ENCODE results near the gene KIRREL3. TPM values are rescaled to one million over a fixed set of nuclear protein-coding genes. Genes with fewer than 3 reads are reported as not detected.

The KIRREL3 gene
- total RNA-seq, 1 donor from 2014 or later: not detected

GRCh38 chr11:126951465-126951864 lies 49.1 kb downstream of the KIRREL3 start:
- FAIRE-seq: no peak
- DNase-seq (ENCODE audit: low read depth): no peak
- Histone ChIP-seq H3K4me3 (ENCODE audit: low read depth, low read length) (no peak overlapping the region), H3K36me3 (ENCODE audit: control insufficient read depth, insufficient read depth, low read length) (no peaks in the 10 kb centered on the region), H3K27me3 (ENCODE audit: control insufficient read depth, insufficient read depth, low read length) (no peaks in the 10 kb centered on the region)
- no peak for TF ChIP-seq CTCF (IDR thresholded peaks at IDR 0.05; ENCODE audit: insufficient read depth, low read length, severe bottlenecking)

- Histone ChIP-seq H3K36me3 (ENCODE audit: control insufficient read depth, insufficient read depth, low read length) (no peaks in the 10 kb centered on the region), H3K4me3 (ENCODE audit: low read depth, low read length) (no peak overlapping the region), H3K27me3 (ENCODE audit: control insufficient read depth, insufficient read depth, low read length) (no peaks in the 10 kb centered on the region)
- no peak for TF ChIP-seq CTCF (IDR thresholded peaks at IDR 0.05; ENCODE audit: insufficient read depth, low read length, severe bottlenecking)
- no peak for DNase-seq (ENCODE audit: low read depth)
- no peak for FAIRE-seq
These were observed 51.3 kb downstream of the KIRREL3 start for GRCh38 chr11:126949066-126949891.

GRCh38 chr11:126948563-126948962 lies 52.0 kb downstream of the KIRREL3 start:
- Histone ChIP-seq H3K36me3 (ENCODE audit: control insufficient read depth, insufficient read depth, low read length) (no peaks in the 10 kb centered on the region), H3K4me3 (ENCODE audit: low read depth, low read length) (no peak overlapping the region), H3K27me3 (ENCODE audit: control insufficient read depth, insufficient read depth, low read length) (no peaks in the 10 kb centered on the region)
- FAIRE-seq: no peak
- TF ChIP-seq CTCF (IDR thresholded peaks at IDR 0.05; ENCODE audit: insufficient read depth, low read length, severe bottlenecking): no peak
- DNase-seq (ENCODE audit: low read depth): no peak

GRCh38 chr11:126945319-126945718 lies 55.3 kb downstream of the KIRREL3 start:
- FAIRE-seq (no peak), DNase-seq (ENCODE audit: low read depth) (no peak)
- Histone ChIP-seq H3K27me3 (ENCODE audit: control insufficient read depth, insufficient read depth, low read length) (no peaks in the 10 kb centered on the region), H3K4me3 (ENCODE audit: low read depth, low read length) (no peak overlapping the region), H3K36me3 (ENCODE audit: control insufficient read depth, insufficient read depth, low read length) (no peaks in the 10 kb centered on the region)
- no peak for TF ChIP-seq CTCF (IDR thresholded peaks at IDR 0.05; ENCODE audit: insufficient read depth, low read length, severe bottlenecking)

GRCh38 chr11:126943316-126943715 lies 57.3 kb downstream of the KIRREL3 start:
- DNase-seq (ENCODE audit: low read depth) (no peak), FAIRE-seq (no peak)
- Histone ChIP-seq H3K27me3 (ENCODE audit: control insufficient read depth, insufficient read depth, low read length) (no peaks in the 10 kb centered on the region), H3K4me3 (ENCODE audit: low read depth, low read length) (no peak overlapping the region), H3K36me3 (ENCODE audit: control insufficient read depth, insufficient read depth, low read length) (no peaks in the 10 kb centered on the region)
- no peak for TF ChIP-seq CTCF (IDR thresholded peaks at IDR 0.05; ENCODE audit: insufficient read depth, low read length, severe bottlenecking)

- FAIRE-seq: no peak
- H3K27me3 ChIP-seq (ENCODE audit: control insufficient read depth, insufficient read depth, low read length): no peaks in the 10 kb centered on the region
- no peaks in the 10 kb centered on the region for H3K36me3 ChIP-seq (ENCODE audit: control insufficient read depth, insufficient read depth, low read length)
- no peak for DNase-seq (ENCODE audit: low read depth)
- H3K4me3 ChIP-seq (ENCODE audit: low read depth, low read length): no peak overlapping the region
- TF ChIP-seq CTCF (IDR thresholded peaks at IDR 0.05; ENCODE audit: insufficient read depth, low read length, severe bottlenecking): no peak
These were observed 58.4 kb downstream of the KIRREL3 start for GRCh38 chr11:126942146-126942545.

All from bronchial epithelial cell (primary cell).